ENCODE measurements around the gene DZIP1.

DNA sequence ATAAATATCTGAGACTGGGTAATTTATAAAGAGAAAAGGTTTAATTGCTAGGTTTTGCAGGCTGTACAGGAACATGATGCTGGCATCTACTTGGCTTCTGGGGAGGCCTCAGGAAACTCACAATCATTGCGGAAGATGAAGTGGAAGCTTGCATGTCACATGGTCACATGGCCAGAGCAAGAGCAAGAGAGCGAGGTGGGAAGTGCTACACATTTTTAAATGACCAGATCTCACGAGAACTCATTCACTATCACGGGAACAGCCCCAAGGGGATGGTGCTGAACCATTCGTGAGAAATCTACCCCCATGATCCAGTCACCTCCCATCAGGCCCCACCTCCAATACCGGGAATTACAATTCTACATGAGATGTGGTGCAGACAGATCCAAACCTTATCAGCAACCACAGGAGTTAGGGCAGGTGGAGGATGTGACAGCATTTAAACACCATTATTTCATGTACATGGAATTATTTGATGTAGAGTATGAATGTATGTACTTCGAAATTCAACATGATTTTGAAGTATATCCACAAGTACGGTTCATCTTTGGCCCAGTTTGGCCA lies 102.5 kb downstream of the DZIP1 start:
- TF ChIP-seq MAX (IDR thresholded peaks at IDR 0.05) (no peak), CEBPB (IDR thresholded peaks at IDR 0.05) (no peak)
